Gastroesophageal sphincter (tissue), 3 donors: ENCODE results near the gene SULT4A1.

Source experiments
- CTCF ChIP-seq, 4 experiments: fragments of 200-600 bp in 2 of 4; fragments of 450-650 bp in 2 of 4; sonication (generic) in 1 of 4; IDR thresholded peaks; one replicate each; pipeline ENCODE4 v1.5.1; 2017 to 2019; ENCODE audit warnings: antibody characterized with exemption in 4 of 4, mild to moderate bottlenecking in 2 of 4, moderate library complexity in 2 of 4
- POLR2A ChIP-seq, 2 donors: fragments of 450-650 bp; IDR thresholded peaks; one replicate each; pipeline ENCODE4 v1.6.1; 2017; ENCODE audit warnings: antibody characterized with exemption in 2 of 2, mild to moderate bottlenecking in 2 of 2, moderate library complexity in 1 of 2
- POLR2AphosphoS5 ChIP-seq: sonication (generic); formaldehyde crosslinking; IDR thresholded peaks from one replicate; pipeline ENCODE4 v1.6.1; 2017; ENCODE audit warnings: antibody characterized with exemption

GRCh38 chr22:43818981-43819380, 43.3 kb downstream of the SULT4A1 start:
- TF ChIP-seq CTCF (IDR thresholded peaks at IDR 0.05): no peak
- no peak for TF ChIP-seq POLR2AphosphoS5
- TF ChIP-seq POLR2A (IDR thresholded peaks at IDR 0.05): no peak
